A549 (cell line): ENCODE measurements around the gene DLG2. TPM values are rescaled to one million over a fixed set of nuclear protein-coding genes. Genes with fewer than 3 reads are reported as not detected.
A peak's percentile ranks its signal among the peaks of the same experiment; 100 is the strongest.

ENCODE experiments used
- ATAC-seq, 2 experiments: fragments of 200-7000 bp in 1 of 2; fragments of >200 bp in 1 of 2; cut with Nextera tagmentation in 1 of 2; cut with Tn5 transposase in 1 of 2; 3 replicates each; pipeline versions ENCODE4 v1.8.0 to v1.9.1; 2018 to 2020; ENCODE audit warnings: mild to moderate bottlenecking in 1 of 2, moderate library complexity in 1 of 2
- CTCF ChIA-PET: fragments of 300-600 bp; sonication (Branson Sonifier 250); formaldehyde crosslinking; extraction: SDS; loops from one replicate; lab custom pipeline; 2021; ENCODE audit warnings: antibody characterized with exemption, inconsistent platforms; lab: Yijun Ruan, JAX
- POLR2A ChIA-PET: fragments of 350-600 bp; formaldehyde crosslinking; extraction: SDS; loops from one replicate; lab custom pipeline; 2021; ENCODE audit warnings: antibody characterized with exemption, inconsistent platforms; lab: Yijun Ruan, JAX
- DNase-seq, 2 experiments: peaks; one replicate each; pipeline versions ENCODE4 v3.0.0 to v3.0.0-alpha.2; 2011 to 2016; ENCODE audit warnings: low read depth in 1 of 2, low spot score in 1 of 2
- FAIRE-seq: peaks from 2 replicates; lab custom pipeline; 2011; peaks lifted over from hg19 to GRCh38; lab: Jason Lieb, UNC
- H3K27ac ChIP-seq, 2 experiments: fragments of >200 bp; sonication (Bioruptor Twin); formaldehyde crosslinking; 3 replicates each; pipeline ENCODE4 v1.5.1; 2016 to 2017
- H3K4me1 ChIP-seq: fragments of >200 bp; sonication (Bioruptor Twin); formaldehyde crosslinking; 3 replicates; pipeline ENCODE4 v1.6.1; 2016
- H3K4me2 ChIP-seq: fragments of >200 bp; sonication (Bioruptor Twin); formaldehyde crosslinking; 3 replicates; pipeline ENCODE4 v1.6.1; 2016
- H3K4me3 ChIP-seq: fragments of >200 bp; sonication (Bioruptor Twin); formaldehyde crosslinking; 3 replicates; pipeline ENCODE4 v1.5.1; 2016
- H3K9me3 ChIP-seq: fragments of >200 bp; sonication (Bioruptor Twin); formaldehyde crosslinking; 3 replicates; pipeline ENCODE4 v1.6.1; 2016
- CBX2 ChIP-seq: fragments of 200-600 bp; sonication (generic); IDR thresholded peaks from 2 replicates; pipeline ENCODE4 v1.6.1; 2016; ENCODE audit warnings: low read depth, mild to moderate bottlenecking, borderline replicate concordance
- CEBPB ChIP-seq, 2 experiments: fragments of >200 bp in 1 of 2; sonication (Bioruptor Twin) in 1 of 2; formaldehyde crosslinking in 1 of 2; IDR thresholded peaks; 2 replicates each; pipeline ENCODE4 v1.6.1; 2012 to 2016
- CHD2 ChIP-seq: fragments of 150-350 bp; IDR thresholded peaks from 2 replicates; pipeline ENCODE4 v1.6.1; 2014; ENCODE audit warnings: low read length; ENCODE audit not compliant: partially characterized antibody
- CHD4 ChIP-seq: fragments of 200-600 bp; sonication (generic); IDR thresholded peaks from 2 replicates; pipeline ENCODE4 v1.6.1; 2016; ENCODE audit warnings: antibody characterized with exemption, mild to moderate bottlenecking, borderline replicate concordance
- EHMT2 ChIP-seq: fragments of 200-600 bp; sonication (generic); IDR thresholded peaks from 2 replicates; pipeline ENCODE4 v1.6.1; 2016; ENCODE audit warnings: antibody characterized with exemption, low read depth, mild to moderate bottlenecking, moderate library complexity
- ESRRA ChIP-seq: fragments of 150-350 bp; IDR thresholded peaks from 2 replicates; pipeline ENCODE4 v1.6.1; 2014; ENCODE audit warnings: mild to moderate bottlenecking, low read length, borderline replicate concordance
- FOSL2 ChIP-seq, 2 experiments: fragments of 450-650 bp in 1 of 2; fragments of >200 bp in 1 of 2; sonication (Bioruptor Twin) in 1 of 2; formaldehyde crosslinking; IDR thresholded peaks; 2 replicates each; pipeline versions ENCODE4 v1.5.0 to v1.6.1; 2016 to 2020; ENCODE audit warnings: mild to moderate bottlenecking in 1 of 2, moderate library complexity in 1 of 2
- HEYL ChIP-seq: fragments of 250-450 bp; sonication (Bioruptor Pico); IDR thresholded peaks from 2 replicates; pipeline ENCODE4 v1.8.0; 2021; ENCODE audit warnings: mild to moderate bottlenecking, moderate library complexity
- HOXB5 ChIP-seq: fragments of 250-450 bp; sonication (Bioruptor Pico); IDR thresholded peaks from 2 replicates; pipeline ENCODE4 v1.5.0; 2020; ENCODE audit warnings: mild to moderate bottlenecking, moderate library complexity
- JUN ChIP-seq, 2 experiments: fragments of >200 bp; sonication (Bioruptor Twin); formaldehyde crosslinking; IDR thresholded peaks; 2 replicates in 1 of 2; 3 replicates in 1 of 2; pipeline ENCODE4 v1.6.1; 2016 to 2017
- JUNB ChIP-seq: fragments of >200 bp; sonication (Bioruptor Twin); formaldehyde crosslinking; IDR thresholded peaks from 2 replicates; pipeline ENCODE4 v1.6.1; 2016
- KDM1A ChIP-seq: fragments of 200-600 bp; sonication (generic); IDR thresholded peaks from 2 replicates; pipeline ENCODE4 v1.6.1; 2016; ENCODE audit warnings: low read depth, mild to moderate bottlenecking
- NR3C1 ChIP-seq: fragments of >200 bp; sonication (Bioruptor Twin); formaldehyde crosslinking; IDR thresholded peaks from 3 replicates; pipeline ENCODE4 v1.6.1; 2017
- POLR2AphosphoS2 ChIP-seq: conservative IDR thresholded peaks from 2 replicates; pipeline ENCODE4 v1.6.1; 2012; ENCODE audit warnings: low read length, improper control_type of control experiment, inconsistent platforms
- RAD21 ChIP-seq, 2 experiments: fragments of >200 bp in 1 of 2; sonication (Bioruptor Twin) in 1 of 2; formaldehyde crosslinking in 1 of 2; IDR thresholded peaks in 1 of 2; conservative IDR thresholded peaks in 1 of 2; 2 replicates in 1 of 2; 3 replicates in 1 of 2; pipeline ENCODE4 v1.6.1; 2012 to 2018; ENCODE audit warnings: inconsistent platforms in 1 of 2
- RARB ChIP-seq: fragments of 250-450 bp; sonication (Bioruptor Pico); IDR thresholded peaks from 2 replicates; pipeline ENCODE4 v1.8.0; 2021; ENCODE audit warnings: mild to moderate bottlenecking, moderate library complexity
- RNF2 ChIP-seq: fragments of 200-600 bp; sonication (generic); IDR thresholded peaks from 2 replicates; pipeline ENCODE4 v1.6.1; 2016; ENCODE audit warnings: low read depth, mild to moderate bottlenecking, antibody characterized with exemption, moderate library complexity, borderline replicate concordance
- SMC3 ChIP-seq: fragments of >200 bp; sonication (Bioruptor Twin); formaldehyde crosslinking; IDR thresholded peaks from 3 replicates; pipeline ENCODE4 v1.6.1; 2018; ENCODE audit warnings: inconsistent platforms
- SREBF2 ChIP-seq: fragments of 450-650 bp; IDR thresholded peaks from 2 replicates; pipeline ENCODE4 v1.6.1; 2014; ENCODE audit warnings: mild to moderate bottlenecking, moderate library complexity
- TFCP2L1 ChIP-seq: fragments of 250-450 bp; sonication (Bioruptor Pico); IDR thresholded peaks from 2 replicates; pipeline ENCODE4 v1.5.0; 2021; ENCODE audit warnings: mild to moderate bottlenecking
- ZC3H11A ChIP-seq: fragments of 450-650 bp; IDR thresholded peaks from 2 replicates; pipeline ENCODE4 v1.6.1; 2014; ENCODE audit warnings: antibody characterized with exemption, mild to moderate bottlenecking
- WGBS: methylation state at CpG from one replicate; pipeline ENCODE4 v1.1.6; 2017; ENCODE audit errors: missing lambda C conversion rate; 5-methylcytosine and 5-hydroxymethylcytosine counted together
- polyA plus RNA-seq, 4 experiments: library from polyadenylated mRNA; depleted of rRNA in 3 of 4; stranded (reverse); fragments of >200 nt; fragmentation: RNase III in 1 of 4; extraction: RNeasy Plus Mini Kit Qiagen cat#74134 plus additional on column Dnase treatment in 1 of 4; gene quantifications; 2 replicates in 3 of 4; 3 replicates in 1 of 4; pipeline ENCODE4 v1.2.3, GENCODE V29; 2011 to 2017
- TF ChIP-seq, protein P1 (sequence below): fragments of 250-450 bp; sonication (Bioruptor Pico); IDR thresholded peaks from 2 replicates; pipeline ENCODE4 v1.5.0; 2020; ENCODE audit warnings: low read depth, mild to moderate bottlenecking, moderate library complexity
- TF ChIP-seq, protein P2 (sequence below): fragments of 250-450 bp; sonication (Bioruptor Pico); IDR thresholded peaks from 2 replicates; pipeline ENCODE4 v1.5.0; 2021; ENCODE audit warnings: mild to moderate bottlenecking, moderate library complexity, borderline replicate concordance
- TF ChIP-seq, protein P3 (sequence below): IDR thresholded peaks from 2 replicates; pipeline ENCODE4 v1.6.1; 2012

Gene DLG2
- polyA plus RNA-seq, 2 of the 4 experiments (the other 2 are of a cell fraction), result 0.26 to 0.79 TPM

DNA sequence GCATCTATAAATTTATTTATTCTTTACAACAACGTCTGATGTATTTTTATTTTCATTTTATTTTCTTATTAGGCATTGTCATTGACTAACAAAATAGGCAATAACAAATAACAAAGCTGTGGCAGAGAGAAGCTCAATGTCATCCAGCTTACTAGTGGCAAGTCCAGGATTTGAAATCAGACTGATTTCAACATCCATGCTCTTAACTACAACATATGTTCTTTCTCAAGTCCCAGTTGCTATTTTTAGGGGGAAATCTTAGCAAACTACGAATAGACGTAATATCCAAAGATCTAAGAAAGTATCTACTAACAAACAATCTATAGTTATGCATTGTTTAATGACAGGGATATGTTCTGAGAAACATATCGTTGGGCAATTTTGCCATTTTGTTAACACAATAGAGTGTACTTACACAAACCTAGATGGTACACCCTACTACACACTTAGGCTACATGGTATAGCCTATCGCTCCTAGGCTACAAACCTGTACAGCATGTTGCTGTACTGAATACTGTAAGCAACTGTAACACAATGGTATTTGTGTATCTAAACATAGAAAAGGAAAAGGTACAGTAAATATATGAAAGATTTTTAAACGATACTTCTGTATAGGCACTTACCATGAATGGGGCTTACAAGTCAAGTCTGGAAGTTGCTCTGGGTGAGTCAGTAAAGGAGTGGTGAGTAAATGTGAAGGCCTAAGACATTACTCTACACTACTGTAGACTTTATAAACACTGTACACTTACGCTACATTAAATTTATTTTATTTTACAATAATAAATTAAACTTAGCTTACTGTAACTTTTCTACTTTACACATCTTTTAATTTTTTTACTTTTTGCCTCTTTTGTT is 151.3 kb downstream of the DLG2 start:
- Histone ChIP-seq H3K4me1 (no peaks in the 10 kb centered on the region), H3K27ac (no peak overlapping the region), H3K4me2 (no peak overlapping the region), H3K9me3 (no peaks in the 10 kb centered on the region), H3K4me3 (no peak overlapping the region)
- no peak for TF ChIP-seq EHMT2
- TF ChIP-seq CEBPB (IDR thresholded peaks at IDR 0.05), result no peak
- no peak for TF ChIP-seq POLR2AphosphoS2
- TF ChIP-seq, protein P1, sequence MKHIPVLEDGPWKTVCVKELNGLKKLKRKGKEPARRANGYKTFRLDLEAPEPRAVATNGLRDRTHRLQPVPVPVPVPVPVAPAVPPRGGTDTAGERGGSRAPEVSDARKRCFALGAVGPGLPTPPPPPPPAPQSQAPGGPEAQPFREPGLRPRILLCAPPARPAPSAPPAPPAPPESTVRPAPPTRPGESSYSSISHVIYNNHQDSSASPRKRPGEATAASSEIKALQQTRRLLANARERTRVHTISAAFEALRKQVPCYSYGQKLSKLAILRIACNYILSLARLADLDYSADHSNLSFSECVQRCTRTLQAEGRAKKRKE (CRISPR knock-in tag), result no peak
- no peak for TF ChIP-seq CHD4
- TF ChIP-seq, protein P2, sequence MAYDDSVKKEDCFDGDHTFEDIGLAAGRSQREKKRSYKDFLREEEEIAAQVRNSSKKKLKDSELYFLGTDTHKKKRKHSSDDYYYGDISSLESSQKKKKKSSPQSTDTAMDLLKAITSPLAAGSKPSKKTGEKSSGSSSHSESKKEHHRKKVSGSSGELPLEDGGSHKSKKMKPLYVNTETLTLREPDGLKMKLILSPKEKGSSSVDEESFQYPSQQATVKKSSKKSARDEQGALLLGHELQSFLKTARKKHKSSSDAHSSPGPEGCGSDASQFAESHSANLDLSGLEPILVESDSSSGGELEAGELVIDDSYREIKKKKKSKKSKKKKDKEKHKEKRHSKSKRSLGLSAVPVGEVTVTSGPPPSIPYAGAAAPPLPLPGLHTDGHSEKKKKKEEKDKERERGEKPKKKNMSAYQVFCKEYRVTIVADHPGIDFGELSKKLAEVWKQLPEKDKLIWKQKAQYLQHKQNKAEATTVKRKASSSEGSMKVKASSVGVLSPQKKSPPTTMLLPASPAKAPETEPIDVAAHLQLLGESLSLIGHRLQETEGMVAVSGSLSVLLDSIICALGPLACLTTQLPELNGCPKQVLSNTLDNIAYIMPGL, result no peak
- no peak for TF ChIP-seq NR3C1
- no peak for TF ChIP-seq HEYL
- TF ChIP-seq, protein P3, sequence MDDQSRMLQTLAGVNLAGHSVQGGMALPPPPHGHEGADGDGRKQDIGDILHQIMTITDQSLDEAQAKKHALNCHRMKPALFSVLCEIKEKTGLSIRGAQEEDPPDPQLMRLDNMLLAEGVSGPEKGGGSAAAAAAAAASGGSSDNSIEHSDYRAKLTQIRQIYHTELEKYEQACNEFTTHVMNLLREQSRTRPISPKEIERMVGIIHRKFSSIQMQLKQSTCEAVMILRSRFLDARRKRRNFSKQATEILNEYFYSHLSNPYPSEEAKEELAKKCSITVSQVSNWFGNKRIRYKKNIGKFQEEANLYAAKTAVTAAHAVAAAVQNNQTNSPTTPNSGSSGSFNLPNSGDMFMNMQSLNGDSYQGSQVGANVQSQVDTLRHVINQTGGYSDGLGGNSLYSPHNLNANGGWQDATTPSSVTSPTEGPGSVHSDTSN, result no peak
- TF ChIP-seq FOSL2 (IDR thresholded peaks at IDR 0.05), result no peak
- no peak for TF ChIP-seq FOSL2 (CRISPR knock-in tag; IDR thresholded peaks at IDR 0.05)
- no peak for TF ChIP-seq RARB
- no peak for TF ChIP-seq SREBF2
- TF ChIP-seq CHD2, result no peak
- no peak for TF ChIP-seq TFCP2L1
- no peak for TF ChIP-seq ZC3H11A
- TF ChIP-seq SMC3, result no peak
- 39% methylated on average over 7 of the region's 7 CpGs for WGBS
- CTCF ChIA-PET, result interaction anchor here (0.5 kb wide), 1 partner anchor 1644 kb away, joined by 3 read pairs; no protein-coding TSS in a partner anchor
- POLR2A ChIA-PET, result no interaction called here
- ATAC-seq (no peak), DNase-seq (no peak), FAIRE-seq (no peak)

DNA sequence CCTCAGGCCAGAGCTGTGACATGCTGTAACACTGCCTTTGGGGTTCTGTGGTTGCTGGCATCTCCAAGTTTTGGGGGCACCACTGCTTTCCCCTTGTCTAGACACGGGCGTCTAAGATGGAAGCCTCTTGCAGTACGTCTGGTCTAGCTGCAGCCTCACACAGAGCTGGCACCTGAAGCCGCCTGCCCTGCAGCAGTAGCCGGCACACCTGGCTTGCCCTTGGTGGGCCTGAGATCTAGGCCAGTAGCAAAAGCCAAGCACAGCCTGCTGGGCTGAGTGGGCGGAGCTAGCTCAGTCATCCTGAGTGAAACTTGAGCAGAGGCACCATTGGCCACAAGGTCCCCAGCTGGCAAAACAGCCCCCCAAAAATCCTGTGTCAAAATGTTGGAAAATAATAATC is 154.2 kb downstream of the DLG2 start:
- no peak for DNase-seq

DNA sequence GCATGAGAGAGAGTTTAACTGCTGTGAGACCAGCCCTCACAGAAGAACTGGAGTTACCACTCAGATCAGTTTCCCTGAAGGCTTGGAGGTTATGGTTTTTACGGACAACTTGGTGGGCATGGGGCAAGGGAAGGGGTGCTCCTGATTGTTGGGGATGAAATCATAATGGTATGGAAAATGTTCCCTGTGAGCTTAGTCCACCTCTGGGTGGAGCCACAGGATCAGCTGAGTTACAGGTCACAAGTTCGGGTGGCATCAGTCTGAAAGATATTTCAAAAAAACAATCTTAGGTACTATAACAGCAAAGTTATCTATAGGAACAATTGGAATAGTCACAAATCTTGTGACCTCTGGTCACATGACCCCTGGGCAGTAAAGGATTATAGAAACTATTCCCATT is 162.9 kb downstream of the DLG2 start:
- DNase-seq (peak in 1 of 2 experiments; percentile 4), ATAC-seq (no peak; a peak in 1 of 6 replicates)
- WGBS, result 42% methylated on average over 2 of the region's 2 CpGs

More for the DNA sequence above, 154.2 kb downstream of the DLG2 start:
- no peak overlapping the region for H3K4me3 ChIP-seq
- ATAC-seq (no peak), FAIRE-seq (no peak)
- H3K4me2 ChIP-seq, result no peak overlapping the region
- H3K4me1 ChIP-seq, result no peaks in the 10 kb centered on the region
- WGBS, result 68% methylated on average over 4 of the region's 6 CpGs
- TF ChIP-seq JUN (IDR thresholded peaks at IDR 0.05), result no peak
- TF ChIP-seq RNF2, result no peak
- TF ChIP-seq JUNB, result no peak
- no peak for TF ChIP-seq KDM1A
- no peak for TF ChIP-seq ESRRA
- TF ChIP-seq HOXB5 (CRISPR knock-in tag), result no peak
- no peak for TF ChIP-seq NR3C1
- H3K27ac ChIP-seq, result no peak overlapping the region
- H3K9me3 ChIP-seq, result no peaks in the 10 kb centered on the region
- ChIA-PET POLR2A (no interaction called here), CTCF (no interaction called here)

More for the DNA sequence above, 162.9 kb downstream of the DLG2 start:
- FAIRE-seq, result no peak
- Histone ChIP-seq H3K27ac (no peak overlapping the region), H3K4me3 (no peak overlapping the region), H3K9me3 (no peaks in the 10 kb centered on the region), H3K4me1 (no peaks in the 10 kb centered on the region), H3K4me2 (no peak overlapping the region)
- POLR2A ChIA-PET, result no interaction called here
- CTCF ChIA-PET, result no interaction called here
- TF ChIP-seq CBX2 (no peak), RAD21 (conservative IDR thresholded peaks at IDR 0.05 in 1 of 2, IDR thresholded peaks at IDR 0.05 in 1 of 2) (0 out of 5 replicates have a peak, but pooled peaks of 1 of the 2 experiments have one; percentile 20)
